HCEC 1CT (cell line): Measurements from ENCODE around the gene CCDC120.
A peak's percentile ranks its signal among the peaks of the same experiment; 100 is the strongest.

Source experiments
- DNase-seq: peaks from one replicate; pipeline ENCODE4 v3.0.0-alpha.2; 2017

CCDC120 gene, protein sequence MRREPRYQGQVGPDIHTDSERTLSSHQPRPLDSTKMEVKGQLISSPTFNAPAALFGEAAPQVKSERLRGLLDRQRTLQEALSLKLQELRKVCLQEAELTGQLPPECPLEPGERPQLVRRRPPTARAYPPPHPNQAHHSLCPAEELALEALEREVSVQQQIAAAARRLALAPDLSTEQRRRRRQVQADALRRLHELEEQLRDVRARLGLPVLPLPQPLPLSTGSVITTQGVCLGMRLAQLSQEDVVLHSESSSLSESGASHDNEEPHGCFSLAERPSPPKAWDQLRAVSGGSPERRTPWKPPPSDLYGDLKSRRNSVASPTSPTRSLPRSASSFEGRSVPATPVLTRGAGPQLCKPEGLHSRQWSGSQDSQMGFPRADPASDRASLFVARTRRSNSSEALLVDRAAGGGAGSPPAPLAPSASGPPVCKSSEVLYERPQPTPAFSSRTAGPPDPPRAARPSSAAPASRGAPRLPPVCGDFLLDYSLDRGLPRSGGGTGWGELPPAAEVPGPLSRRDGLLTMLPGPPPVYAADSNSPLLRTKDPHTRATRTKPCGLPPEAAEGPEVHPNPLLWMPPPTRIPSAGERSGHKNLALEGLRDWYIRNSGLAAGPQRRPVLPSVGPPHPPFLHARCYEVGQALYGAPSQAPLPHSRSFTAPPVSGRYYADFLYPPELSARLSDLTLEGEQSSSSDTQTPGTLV

DNA sequence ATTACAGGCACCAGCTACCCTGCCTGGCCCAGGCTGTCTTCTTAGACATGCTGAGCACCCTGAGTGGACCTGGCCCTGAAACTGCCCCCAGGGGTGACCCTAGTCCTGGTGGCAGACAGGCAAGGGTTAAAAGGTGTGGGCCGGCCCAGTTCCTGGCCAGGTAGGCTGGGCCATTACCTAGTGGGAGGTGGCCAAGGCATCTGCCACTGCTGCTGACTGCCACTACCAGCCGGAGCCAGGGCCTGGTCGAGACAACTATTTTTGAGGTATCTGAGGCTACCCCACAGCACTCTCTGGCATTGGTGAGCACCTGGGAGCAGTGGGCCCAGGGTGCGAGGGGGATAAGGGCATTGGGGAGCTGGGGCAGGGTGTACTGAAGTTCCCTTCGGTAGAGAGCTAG is at the start of gene CCDC120:
Gene CCDC120, plus strand, starts transcription at position 206 of the 400 bp plus-strand sequence. CDS start 3,043 bp downstream, outside the sequence.
- no peak for DNase-seq

DNA sequence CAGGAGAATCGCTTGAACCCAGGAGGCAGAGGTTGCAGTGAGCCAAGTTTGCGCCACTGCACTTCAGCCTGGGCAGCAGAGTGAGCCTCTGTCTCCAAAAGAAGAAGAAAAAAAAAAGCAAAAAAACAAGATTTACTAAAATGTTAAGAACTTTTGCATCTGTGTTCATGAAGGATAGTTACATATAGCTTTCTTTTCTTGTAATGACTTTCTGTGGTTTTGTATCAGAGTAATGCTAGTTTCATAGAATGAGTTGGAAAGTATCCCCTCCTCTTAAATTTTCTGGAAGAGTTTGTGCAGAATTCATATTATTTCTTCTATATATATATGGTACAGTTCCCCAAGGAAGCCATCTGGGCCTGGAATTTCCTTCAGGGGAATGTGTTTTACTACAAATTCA is 39.7 kb upstream of the CCDC120 start:
- DNase-seq, result no peak

DNA sequence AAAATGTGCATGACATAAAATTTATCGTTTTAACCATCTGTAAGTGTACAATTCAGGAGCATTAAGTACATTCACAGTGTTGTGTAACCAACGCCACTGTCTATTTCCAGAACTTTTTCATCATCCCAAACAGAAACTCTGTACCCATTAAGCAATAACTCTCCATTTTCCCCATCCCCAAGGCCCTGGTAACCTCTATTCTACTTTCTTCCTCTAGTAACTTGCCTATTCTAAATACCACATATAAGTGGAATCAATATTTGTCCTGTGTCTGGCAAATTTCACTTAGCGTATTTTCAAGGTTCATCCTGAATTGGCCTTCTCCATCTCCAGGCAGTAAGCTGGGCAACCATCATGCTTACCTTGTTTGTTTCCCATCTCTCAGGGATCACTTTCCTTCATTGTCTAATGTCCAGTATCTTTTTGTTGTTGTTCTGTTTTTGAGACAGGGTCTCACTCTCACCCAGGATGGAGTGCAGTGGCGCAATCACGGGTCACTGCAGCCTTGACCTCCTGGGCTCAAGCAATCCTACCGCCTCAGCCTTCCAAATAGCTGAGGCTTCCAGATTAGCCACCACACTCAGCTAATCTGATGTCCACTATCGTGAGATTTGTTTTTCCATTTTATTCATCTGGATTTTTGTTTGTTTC is 39.1 kb upstream of the CCDC120 start:
- DNase-seq, result no peak

DNA sequence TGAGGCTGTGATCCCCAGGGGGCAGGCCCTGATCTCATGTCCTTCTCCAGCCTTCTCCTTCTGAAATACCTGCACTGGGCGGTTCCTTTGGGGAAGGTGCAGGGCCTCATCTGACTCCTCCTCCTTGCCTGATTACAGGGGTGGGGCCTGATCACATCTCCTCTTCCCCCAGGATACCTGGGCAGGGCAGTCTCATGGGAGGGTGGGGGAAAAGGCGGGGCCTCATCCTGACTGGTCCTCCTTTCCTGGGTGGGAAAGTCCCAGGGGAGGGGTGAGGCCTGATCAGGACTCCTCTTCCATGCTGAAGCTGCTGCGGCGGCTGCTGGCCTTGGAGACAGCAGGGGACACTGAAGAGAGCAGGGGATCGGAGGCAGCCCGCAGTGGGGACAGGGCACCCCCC is 28.9 kb upstream of the CCDC120 start:
- no peak for DNase-seq

DNA sequence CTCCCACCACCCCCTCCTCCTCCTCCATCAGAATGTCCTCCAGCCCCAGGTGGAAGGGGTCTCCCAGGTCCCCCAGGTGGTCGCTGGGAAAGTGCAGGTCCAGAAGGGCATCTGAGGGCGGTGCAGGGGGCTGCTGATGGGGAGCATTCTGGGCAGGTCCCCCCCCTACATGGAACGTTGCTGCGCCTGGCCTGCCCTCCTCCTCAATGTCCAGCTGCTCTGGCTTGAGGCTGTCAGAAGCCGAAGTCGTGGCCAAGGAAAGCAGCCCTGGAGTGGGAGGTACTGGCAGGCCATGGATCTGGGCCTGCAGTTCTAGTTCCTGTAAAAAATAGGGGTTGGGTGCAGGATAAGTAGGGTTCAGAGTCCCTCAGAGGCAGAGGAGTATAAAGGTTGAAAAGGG is 28.5 kb upstream of the CCDC120 start:
- DNase-seq, result no peak

DNA sequence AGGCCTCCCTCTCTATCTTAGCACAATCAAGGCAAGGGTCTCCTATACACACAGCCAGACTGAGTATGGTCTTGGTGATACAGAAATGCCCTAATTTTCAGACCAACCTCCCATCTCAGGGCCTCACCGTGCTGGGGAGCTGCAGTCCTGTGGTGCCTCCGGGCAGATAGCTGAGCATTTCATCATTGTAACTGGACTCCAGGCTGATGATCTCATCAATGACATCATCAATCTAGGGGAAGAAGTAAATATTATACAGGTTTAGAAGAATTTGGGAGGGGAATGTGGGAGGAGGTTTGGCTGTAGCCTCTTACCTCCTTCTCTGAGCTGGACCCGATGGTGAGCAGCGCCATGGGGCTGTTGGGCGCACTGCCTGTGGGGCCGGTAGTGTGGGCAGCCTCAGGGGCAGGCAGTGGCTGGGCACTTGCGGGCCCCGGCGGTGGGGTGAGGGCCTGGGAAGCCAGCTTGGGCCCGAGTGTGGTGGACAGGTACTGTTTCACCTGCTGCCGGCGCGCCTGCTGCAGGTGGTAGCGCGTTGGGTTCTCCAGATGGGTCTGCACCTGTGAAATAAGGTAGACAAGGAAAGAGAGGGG is 20.8 kb upstream of the CCDC120 start:
- peak; percentile 64 for DNase-seq

DNA sequence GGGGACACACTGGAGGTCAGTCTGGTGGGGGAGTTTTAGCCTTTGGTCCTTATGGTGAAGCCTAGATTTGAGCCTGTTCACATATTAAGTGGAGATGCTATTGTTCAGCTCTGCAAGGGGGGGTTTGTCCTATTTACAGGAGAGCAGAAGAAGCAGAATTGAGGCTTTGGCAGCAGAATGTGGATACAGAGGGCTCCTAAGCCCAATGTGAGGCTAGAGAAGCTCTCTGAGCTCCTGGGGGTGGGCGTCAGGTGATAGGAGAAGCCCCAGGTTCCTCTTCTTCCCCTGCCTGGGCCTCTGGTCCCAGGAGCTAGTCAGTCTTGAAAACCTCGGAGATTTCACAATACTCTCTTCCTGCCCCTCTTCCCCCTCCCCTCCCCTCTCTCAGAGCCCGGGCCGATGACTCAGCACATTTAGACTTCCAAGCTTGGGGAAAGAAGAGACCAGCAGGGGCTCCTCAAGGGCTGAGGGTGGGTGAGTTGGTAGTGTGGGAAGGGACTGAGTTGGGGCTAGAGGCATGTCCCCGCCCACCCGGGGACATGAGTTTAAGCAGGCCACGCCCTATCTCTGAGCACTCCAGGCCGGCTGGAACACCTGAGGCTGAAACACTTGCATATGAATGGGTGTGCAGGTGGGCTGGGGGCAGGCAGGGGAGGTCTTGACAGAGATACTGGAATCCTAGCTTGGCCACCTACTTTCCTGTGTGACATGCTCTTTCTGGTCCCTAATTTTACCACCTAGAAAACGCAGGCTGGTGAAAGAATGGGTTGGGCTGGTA is 19.0 kb upstream of the CCDC120 start:
- peak; percentile 86 for DNase-seq

DNA sequence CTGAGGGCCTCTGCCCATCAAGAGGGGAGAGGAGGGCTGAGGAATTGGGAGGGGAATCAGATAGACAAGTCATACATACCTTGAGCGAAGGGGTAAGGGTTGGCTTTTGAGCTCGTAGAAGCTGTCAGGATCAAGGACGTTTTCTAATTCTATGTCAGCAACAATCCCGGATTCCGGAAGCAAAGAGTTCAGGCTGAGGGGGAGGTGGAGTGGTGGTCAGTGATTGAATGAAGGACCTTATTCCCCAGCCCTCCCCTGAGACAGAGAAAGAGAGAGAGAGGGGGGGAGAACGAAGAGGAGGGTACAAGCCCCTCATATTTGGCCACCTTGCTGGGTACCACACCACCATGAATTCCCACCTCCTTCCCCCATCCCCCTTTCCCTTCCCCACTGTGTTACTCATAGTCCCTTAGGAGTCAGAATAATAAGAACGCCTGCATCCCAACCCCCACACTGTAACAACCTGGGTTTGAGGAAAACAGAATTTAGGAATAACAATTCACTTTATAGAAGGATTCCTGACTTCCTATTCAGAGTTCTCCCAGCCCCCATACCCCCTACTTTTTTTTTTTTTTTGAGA is 18.3 kb upstream of the CCDC120 start:
- DNase-seq, result no peak

DNA sequence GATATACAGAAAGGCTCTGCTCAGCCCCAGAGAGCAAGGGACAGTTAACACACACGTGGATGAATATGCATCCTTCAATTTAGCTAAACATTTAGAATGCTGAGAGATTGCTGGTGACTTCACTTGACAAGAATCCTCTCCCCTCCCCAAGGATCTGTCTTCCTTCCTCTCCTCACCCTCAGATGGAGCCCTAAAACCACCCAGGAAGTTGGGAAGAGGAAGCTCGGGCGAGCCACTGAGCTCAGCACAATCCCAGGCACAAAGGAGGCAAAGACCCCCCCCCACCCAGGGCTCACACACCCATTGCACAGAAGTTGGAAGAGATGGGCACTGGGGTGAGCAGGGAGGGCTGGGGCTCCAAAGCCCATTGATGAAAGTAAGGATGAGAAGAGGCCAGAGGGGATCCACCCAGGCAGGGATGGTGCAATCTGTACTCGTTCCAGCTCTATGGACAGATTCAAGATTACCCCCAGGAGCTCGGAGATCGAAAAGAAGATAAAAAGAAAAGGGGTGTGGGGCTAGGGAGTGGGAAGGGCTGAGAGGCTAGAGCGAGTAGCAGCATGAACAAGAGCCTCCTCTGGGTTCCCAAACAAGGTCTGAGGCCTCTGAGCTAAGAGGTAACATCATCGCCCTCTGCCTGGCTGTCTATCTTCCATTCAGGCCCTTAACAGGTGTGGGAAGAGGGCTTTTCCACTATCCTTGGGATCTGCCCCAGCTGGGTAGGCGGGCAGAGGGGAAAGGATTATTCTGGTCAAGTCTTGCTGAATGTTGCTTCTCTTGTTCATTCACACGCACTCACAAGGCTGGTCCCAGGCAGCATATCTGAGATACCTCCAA is 16.8 kb upstream of the CCDC120 start:
- peak; percentile 68 for DNase-seq

DNA sequence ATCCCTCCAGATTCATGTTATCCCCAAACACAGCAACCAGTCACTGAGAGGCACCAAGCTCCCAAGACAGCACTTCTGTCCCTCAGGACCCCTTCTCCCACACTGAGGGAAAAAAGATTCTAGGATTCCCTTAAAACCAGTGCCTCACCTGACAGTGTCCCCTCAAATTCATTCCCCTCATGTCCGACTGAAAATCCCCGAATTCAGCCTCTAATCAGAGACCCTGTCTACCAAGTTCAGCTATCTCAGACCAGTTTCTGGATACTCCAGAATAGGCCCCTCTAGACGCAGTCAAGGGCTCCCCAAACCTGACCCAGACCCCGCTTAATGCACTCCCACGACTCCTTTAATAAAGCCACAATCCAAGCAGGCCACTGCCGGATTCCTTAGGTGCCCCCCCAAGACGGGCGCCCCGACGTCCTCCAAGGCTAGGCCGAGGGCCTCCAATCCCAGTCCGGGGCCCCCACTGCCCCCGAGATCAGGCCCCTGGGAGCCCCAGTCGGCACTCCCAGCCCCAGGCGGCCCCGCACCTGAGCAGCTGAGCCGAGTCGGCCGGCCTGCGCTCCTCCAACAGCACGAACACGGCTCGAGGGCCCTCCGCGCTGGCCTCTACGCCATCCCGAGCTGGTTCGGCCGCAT is 16.1 kb upstream of the CCDC120 start:
- DNase-seq, result no peak

DNA sequence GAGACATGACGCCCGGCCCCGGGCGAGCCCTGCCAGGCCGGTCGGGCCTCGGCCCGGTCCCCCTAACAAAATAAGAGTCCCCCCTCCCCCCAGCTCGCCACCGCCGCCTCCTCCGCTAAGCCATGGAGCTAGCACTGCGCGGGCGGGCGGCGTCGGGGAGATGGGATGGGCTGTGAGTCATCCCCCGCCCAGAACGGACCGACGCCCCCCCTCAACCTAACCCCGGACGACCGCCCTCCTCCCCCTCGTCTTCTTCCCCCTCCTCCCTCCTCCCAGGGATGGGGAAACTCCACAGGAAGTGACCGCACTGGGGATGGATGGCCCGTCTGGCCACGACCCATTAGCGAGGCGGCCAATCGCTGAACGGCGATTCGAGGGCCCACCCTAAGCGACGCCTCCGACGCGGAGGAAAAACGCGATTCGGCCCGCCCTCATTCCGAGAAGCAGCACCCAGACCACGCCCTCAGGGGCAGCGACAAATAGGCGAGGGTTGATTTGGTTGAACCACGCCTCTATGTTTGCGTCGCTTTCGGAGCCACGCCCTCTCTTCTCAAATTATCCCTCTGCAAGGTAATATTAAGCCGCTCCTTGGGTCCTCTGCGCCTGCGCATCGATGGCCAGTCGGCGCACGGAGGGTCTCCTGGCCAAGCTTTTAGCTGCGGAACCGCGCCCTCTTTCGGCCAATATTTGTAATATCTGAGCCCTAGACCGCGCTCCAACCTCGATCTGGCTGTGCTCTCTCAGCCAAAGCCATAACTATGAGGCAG is 15.4 kb upstream of the CCDC120 start, which contains the start of gene TFE3:
Gene TFE3, minus strand, starts transcription at position 138 of the 767 bp plus-strand sequence. Its CDS starts 131 bp downstream, at position 7.
- DNase-seq, result peak; percentile 94

DNA sequence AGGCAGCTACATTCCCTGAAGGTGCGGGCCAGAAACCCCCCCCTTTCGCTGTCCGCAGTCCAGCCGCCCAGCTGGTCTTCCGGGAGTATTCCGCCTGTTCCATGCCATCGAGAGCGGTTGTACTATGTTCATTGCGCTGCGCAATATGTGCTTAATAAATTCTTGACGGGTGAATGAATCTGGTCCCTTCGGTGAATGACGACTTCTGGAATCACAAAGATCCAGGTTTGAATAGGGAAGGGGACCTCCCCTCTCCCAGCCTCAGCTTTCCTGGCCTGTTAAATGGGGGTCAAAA is 14.9 kb upstream of the CCDC120 start:
- no peak for DNase-seq

DNA sequence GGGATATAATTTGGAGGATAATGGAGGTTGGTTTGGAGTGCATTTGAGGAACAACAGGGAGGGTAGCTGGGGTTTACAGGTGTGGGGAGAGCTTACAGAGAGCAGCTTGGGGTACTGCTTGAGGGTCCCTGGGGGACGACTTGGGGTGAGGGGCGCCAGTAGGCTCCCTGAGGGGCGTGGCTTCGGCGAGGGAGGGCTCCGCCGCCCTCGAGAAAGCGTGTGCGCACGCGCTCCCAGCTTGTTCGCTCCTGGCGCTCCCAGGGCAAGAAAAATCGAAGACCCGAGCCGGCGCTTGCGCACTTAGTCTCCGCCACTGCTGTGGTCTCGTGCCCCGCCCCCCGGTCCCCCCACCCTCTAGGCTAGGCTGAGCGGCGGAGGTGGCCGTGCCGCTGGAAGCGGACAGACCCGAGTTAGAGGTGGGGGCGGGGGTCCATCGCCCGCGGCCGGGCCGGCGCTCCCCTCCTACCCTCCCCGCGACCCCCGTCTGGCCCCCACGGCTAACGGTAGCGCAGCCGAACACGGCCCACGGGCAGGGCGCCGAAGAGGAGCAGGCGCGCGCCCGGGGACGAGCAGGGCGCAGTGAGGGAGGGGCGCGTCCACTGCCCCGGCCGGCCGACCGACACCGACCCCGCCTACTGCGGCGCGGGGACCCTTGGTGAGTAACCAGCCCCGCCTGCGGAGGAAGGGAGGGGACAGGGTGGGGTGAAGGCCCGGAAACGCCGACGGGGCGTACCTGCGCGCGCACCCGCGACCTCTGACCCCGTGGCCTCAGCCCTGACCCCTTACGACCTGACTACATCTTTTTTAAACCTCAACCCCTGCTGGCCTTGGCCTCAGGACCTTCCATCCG is 5.4 kb upstream of the CCDC120 start:
- no peak for DNase-seq

DNA sequence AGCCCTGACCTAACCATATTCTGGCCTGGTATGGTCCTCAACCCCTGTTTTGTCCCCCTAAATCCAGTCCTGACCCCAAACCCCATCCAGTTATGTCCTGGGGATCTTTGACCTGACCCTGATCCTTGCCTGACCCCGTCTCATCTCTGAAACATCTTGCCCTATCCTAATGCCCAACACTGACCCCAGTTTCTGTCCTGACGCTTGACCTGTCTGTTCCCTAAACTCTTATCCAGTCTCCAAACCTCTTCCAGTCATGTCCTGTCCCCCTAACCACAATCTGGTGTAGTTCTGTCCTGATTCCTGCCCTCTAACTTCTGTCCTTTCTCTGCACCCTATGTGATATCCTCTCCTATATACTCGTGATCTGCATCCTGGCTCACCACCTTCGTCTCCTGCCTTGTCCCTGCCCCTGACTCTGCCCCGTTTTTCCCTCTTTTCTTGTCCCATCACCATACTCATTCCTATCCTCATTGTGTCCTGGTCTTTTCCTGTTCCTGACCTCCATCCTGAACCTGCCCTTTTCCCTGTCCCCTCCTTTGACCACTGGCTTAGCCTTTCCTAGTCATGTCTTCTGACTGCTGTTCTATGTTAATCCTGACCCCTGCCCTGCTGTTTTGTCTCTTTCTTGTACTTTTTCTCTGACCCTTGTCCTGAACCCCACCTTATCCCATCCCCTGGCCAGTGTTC is 4.6 kb upstream of the CCDC120 start:
- no peak for DNase-seq

DNA sequence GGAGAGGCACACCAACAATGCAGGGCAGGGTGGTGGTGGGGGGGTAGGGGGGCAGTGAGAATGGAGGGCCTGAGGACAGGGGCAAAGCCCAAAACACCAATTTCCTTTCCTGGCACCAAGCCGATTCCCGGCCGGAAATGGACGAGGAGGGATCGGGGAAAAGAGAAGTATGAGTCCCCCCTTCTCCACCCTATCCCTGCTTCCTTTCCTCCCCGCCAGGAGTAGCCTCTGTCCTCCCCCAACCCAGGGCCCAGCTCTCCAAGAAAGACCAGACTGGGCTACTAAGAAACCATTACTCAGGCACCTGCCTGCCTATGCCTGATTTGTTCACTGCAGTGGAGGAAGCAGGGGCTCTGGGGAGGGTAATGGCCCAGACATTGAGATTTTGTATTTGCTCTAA is 402 bp downstream of the CCDC120 start:
- no peak for DNase-seq

DNA sequence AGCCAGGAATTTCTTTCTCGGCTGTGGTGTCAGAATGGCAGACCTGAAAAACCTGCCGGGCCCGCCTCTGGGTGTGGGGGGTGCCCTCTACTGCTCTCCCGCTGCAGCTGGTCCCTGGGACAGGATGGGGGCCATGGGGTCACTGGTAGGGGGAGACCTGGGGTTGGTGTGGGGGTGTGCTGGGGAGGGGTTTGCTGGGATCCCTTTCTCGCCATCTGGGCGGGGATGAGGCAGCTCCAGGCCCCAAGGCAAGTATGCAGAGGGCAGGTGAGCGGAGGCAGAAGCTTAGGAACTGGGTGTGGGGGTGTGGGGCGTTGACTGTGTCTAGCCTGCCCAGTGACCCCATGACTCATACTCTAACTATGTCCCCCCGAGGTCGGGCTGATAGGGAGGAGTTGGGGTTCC is 884 bp downstream of the CCDC120 start:
- no peak for DNase-seq

DNA sequence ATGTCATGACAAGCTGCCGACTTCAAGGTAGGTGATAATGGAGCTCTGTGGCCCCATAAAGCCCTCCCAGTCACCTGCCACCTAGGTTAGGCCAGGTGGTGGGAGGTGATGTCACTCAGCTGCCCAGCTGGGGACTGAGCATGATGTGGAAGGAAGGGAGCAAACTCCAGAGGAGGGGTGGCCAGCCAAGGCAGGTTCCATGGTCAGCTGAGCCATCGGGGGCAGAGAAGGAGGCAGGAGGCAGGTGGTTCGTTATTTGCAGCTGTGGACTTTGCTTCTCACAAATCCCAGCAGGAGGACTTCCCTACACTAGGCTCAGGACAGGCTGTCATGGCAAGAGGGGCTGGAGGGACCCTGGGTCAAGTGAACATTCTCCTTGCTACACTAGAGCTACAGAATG is 2.1 kb downstream of the CCDC120 start:
- DNase-seq, result no peak

DNA sequence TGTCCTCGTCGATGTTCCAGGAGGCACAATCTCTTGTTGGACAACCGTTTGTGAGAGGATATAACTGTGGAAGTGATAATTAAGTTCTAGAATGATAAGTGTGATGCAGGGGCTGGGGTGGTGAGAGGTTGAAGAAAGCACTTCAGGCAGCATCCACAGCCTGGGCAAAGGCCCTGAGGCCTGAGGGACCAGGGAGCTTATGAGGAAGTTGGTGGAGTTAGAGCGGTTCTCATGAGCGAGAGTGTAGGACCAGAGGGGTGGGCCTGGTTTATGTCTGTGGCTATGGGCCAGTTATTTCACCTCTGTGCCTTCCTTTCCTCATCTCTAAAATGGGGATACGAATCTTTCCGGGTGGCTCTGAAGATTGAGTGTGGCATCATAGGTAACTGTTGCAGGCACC is 2.7 kb downstream of the CCDC120 start:
- no peak for DNase-seq

DNA sequence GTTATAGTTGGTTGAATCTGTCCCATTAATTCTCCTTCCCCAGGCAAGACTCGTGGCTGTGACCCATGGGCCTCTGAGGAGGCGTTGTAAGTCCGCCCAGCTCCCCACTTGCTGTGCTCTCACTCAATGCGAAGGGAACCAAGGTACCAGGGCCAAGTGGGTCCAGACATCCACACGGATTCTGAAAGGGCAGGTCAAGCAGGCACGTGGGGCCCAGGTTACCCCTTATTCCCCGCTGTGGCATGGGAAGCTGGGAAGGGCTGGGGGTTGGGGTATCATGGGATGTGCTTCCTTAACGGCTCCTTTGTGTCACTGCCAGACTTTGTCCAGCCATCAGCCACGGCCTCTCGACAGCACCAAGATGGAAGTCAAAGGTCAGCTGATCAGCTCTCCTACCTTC is 3.1 kb downstream of the CCDC120 start:
- DNase-seq, result no peak
